GM18511 (cell line): ENCODE data around the gene POMGNT1.
"Not testable (repeated sequence)": the region's sequence is repeated elsewhere in the genome, so short reads cannot be mapped to it uniquely, and the experiment has no call there.

Experiments
- ATAC-seq: cut with Tn5 transposase; IDR thresholded peaks from one replicate; pipeline ENCODE4 v1.9.1; 2021; ENCODE audit warnings: mild to moderate bottlenecking, moderate library complexity; ENCODE audit not compliant: unreplicated experiment

The POMGNT1 gene

GRCh38 chr1:46197964-46198811 is at the start of gene POMGNT1:
TSS of gene POMGNT1 (minus strand) at chr1:46198434. CDS start at chr1:46197821, 613 bp downstream.
- ATAC-seq, result peak; percentile 92

- ATAC-seq, result peak; percentile 89
Observed at GRCh38 chr1:46247436-46248121, 49.3 kb upstream of the POMGNT1 start, which contains the start of gene RAD54L. TSS of gene RAD54L (plus strand) at chr1:46247763. CDS start at chr1:46248406, 643 bp downstream.

GRCh38 chr1:46246548-46247435 is 48.6 kb upstream of the POMGNT1 start:
- ATAC-seq, result peak; percentile 63

GRCh38 chr1:46246136-46246535 is 47.9 kb upstream of the POMGNT1 start:
- ATAC-seq, result not testable (repeated sequence)

GRCh38 chr1:46244656-46245371 is 46.6 kb upstream of the POMGNT1 start:
- ATAC-seq, result no peak

- ATAC-seq, result not testable (repeated sequence)
Observed at GRCh38 chr1:46243831-46244230, 45.6 kb upstream of the POMGNT1 start.

- ATAC-seq, result no peak
Observed at GRCh38 chr1:46242918-46243317, 44.7 kb upstream of the POMGNT1 start.

- ATAC-seq, result not testable (repeated sequence)
Observed at GRCh38 chr1:46241733-46242132, 43.5 kb upstream of the POMGNT1 start.

- ATAC-seq, result not testable (repeated sequence)
Observed at GRCh38 chr1:46238865-46239264, 40.6 kb upstream of the POMGNT1 start.

GRCh38 chr1:46236882-46237281 is 38.6 kb upstream of the POMGNT1 start:
- ATAC-seq, result no peak

GRCh38 chr1:46231231-46231630 is 33.0 kb upstream of the POMGNT1 start:
- ATAC-seq, result not testable (repeated sequence)

- ATAC-seq, result no peak
Observed at GRCh38 chr1:46224966-46225365, 26.7 kb upstream of the POMGNT1 start.

GRCh38 chr1:46223472-46223943 is 25.3 kb upstream of the POMGNT1 start:
- ATAC-seq, result peak; percentile 85

- ATAC-seq, result peak; percentile 13
Observed at GRCh38 chr1:46223055-46223454, 24.8 kb upstream of the POMGNT1 start.

- no peak for ATAC-seq
Observed at GRCh38 chr1:46221749-46222148, 23.5 kb upstream of the POMGNT1 start.

- ATAC-seq, result no peak
Observed at GRCh38 chr1:46220808-46221207, 22.6 kb upstream of the POMGNT1 start.

- ATAC-seq, result no peak
Observed at GRCh38 chr1:46219551-46220520, 21.6 kb upstream of the POMGNT1 start.

GRCh38 chr1:46218443-46218842 is 20.2 kb upstream of the POMGNT1 start:
- no peak for ATAC-seq

- no peak for ATAC-seq
Observed at GRCh38 chr1:46215504-46215903, 17.3 kb upstream of the POMGNT1 start.
